ENCODE results near the gene CARD19.

CARD19 gene

DNA sequence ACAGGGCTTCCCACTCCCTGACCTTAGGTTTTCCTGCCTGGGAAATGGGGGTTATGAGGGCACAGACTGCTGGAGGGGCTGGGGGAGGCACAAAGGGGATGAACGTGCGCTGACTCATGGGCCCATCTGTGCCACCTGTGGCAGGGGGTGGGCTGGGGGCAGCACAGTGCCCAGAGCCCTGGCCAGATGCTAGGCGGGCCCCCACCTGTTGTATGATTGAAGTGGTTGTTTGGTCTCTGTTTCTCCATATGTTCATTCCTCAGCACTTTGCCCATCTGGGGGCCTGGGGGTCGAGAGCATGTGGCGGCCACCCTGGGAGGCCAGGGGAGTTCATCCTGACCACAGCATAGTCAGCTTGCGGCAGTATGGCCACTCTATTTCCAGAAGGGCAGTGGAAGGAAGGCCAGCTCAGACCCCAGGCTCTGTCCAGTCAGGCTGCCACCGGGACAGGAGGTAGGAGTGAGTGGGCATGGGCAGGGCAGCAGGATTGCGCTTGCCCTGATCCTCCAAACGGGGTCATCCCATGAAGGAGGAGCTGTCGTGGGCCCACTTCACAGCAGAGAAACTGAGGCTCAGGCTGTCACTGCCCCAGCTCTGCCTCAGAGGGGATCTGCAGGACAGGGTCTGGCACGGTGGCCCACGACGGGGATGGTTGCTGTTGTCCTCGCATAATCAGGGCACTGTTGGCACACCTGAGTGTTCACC is 38.9 kb downstream of the CARD19 start:
- TF ChIP-seq SNAI2 (CRISPR knock-in tag; IDR thresholded peaks at IDR 0.05) (no peak), OSR1 (CRISPR knock-in tag; IDR thresholded peaks at IDR 0.05) (no peak), POU6F1 (CRISPR knock-in tag; IDR thresholded peaks at IDR 0.05; ENCODE audit: borderline replicate concordance, low read depth) (no peak), ARNTL (CRISPR knock-in tag; IDR thresholded peaks at IDR 0.05; ENCODE audit: borderline replicate concordance, low read depth) (no peak)
- TF ChIP-seq, protein P1, sequence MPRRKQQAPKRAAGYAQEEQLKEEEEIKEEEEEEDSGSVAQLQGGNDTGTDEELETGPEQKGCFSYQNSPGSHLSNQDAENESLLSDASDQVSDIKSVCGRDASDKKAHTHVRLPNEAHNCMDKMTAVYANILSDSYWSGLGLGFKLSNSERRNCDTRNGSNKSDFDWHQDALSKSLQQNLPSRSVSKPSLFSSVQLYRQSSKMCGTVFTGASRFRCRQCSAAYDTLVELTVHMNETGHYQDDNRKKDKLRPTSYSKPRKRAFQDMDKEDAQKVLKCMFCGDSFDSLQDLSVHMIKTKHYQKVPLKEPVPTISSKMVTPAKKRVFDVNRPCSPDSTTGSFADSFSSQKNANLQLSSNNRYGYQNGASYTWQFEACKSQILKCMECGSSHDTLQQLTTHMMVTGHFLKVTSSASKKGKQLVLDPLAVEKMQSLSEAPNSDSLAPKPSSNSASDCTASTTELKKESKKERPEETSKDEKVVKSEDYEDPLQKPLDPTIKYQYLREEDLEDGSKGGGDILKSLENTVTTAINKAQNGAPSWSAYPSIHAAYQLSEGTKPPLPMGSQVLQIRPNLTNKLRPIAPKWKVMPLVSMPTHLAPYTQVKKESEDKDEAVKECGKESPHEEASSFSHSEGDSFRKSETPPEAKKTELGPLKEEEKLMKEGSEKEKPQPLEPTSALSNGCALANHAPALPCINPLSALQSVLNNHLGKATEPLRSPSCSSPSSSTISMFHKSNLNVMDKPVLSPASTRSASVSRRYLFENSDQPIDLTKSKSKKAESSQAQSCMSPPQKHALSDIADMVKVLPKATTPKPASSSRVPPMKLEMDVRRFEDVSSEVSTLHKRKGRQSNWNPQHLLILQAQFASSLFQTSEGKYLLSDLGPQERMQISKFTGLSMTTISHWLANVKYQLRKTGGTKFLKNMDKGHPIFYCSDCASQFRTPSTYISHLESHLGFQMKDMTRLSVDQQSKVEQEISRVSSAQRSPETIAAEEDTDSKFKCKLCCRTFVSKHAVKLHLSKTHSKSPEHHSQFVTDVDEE (CRISPR knock-in tag; IDR thresholded peaks at IDR 0.05) = no peak
- no peak for ATAC-seq

DNA sequence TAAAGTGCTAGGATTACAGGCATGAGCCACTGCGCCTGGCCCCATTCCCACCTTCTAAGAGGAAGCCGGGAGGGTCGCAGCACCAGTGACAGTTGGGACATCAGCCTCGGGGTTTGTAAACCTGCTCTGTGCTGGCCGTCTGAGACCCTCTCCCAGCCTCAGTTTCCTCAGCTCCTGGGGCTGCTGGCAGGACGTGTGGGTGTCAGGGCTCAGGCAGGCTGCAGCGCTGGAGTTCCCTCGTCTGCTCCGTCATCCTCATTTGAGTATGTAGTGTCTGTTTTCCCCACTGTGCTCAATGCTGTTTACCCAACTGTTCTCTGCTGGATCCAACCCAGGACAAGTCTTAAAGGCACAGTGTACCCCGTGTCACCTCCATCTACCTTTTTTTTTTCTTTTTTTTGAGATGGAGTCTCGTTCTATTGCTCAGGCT is 40.0 kb downstream of the CARD19 start:
- no peak for ATAC-seq

More for the DNA sequence above, 40.0 kb downstream of the CARD19 start:
- TF ChIP-seq, protein P2, sequence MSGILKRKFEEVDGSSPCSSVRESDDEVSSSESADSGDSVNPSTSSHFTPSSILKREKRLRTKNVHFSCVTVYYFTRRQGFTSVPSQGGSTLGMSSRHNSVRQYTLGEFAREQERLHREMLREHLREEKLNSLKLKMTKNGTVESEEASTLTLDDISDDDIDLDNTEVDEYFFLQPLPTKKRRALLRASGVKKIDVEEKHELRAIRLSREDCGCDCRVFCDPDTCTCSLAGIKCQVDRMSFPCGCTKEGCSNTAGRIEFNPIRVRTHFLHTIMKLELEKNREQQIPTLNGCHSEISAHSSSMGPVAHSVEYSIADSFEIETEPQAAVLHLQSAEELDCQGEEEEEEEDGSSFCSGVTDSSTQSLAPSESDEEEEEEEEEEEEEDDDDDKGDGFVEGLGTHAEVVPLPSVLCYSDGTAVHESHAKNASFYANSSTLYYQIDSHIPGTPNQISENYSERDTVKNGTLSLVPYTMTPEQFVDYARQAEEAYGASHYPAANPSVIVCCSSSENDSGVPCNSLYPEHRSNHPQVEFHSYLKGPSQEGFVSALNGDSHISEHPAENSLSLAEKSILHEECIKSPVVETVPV (CRISPR knock-in tag; IDR thresholded peaks at IDR 0.05) = no peak
- no peak for TF ChIP-seq ZFP30 (CRISPR knock-in tag; IDR thresholded peaks at IDR 0.05)
- TF ChIP-seq ZNF8 (CRISPR knock-in tag; IDR thresholded peaks at IDR 0.05) = no peak
- TF ChIP-seq ZNF70 (CRISPR knock-in tag; IDR thresholded peaks at IDR 0.05) = no peak
- no peak for TF ChIP-seq OSR1 (CRISPR knock-in tag; IDR thresholded peaks at IDR 0.05)
- TF ChIP-seq ARNTL (CRISPR knock-in tag; IDR thresholded peaks at IDR 0.05; ENCODE audit: borderline replicate concordance, low read depth) = no peak
- no peak for TF ChIP-seq ZFP3 (CRISPR knock-in tag; IDR thresholded peaks at IDR 0.05)
- no peak for TF ChIP-seq BACH2 (CRISPR knock-in tag; IDR thresholded peaks at IDR 0.05; ENCODE audit: borderline replicate concordance)
- no peak for TF ChIP-seq ESRRG (CRISPR knock-in tag; IDR thresholded peaks at IDR 0.05)
- no peak for TF ChIP-seq TOX (CRISPR knock-in tag; IDR thresholded peaks at IDR 0.05; ENCODE audit: borderline replicate concordance)
- TF ChIP-seq ZC3H10 (CRISPR knock-in tag; IDR thresholded peaks at IDR 0.05) = no peak
- TF ChIP-seq RARB (CRISPR knock-in tag; IDR thresholded peaks at IDR 0.05) = no peak
- no peak for TF ChIP-seq SNAI2 (CRISPR knock-in tag; IDR thresholded peaks at IDR 0.05)
- TF ChIP-seq CSDC2 (CRISPR knock-in tag; IDR thresholded peaks at IDR 0.05) = no peak
- TF ChIP-seq, protein P3, sequence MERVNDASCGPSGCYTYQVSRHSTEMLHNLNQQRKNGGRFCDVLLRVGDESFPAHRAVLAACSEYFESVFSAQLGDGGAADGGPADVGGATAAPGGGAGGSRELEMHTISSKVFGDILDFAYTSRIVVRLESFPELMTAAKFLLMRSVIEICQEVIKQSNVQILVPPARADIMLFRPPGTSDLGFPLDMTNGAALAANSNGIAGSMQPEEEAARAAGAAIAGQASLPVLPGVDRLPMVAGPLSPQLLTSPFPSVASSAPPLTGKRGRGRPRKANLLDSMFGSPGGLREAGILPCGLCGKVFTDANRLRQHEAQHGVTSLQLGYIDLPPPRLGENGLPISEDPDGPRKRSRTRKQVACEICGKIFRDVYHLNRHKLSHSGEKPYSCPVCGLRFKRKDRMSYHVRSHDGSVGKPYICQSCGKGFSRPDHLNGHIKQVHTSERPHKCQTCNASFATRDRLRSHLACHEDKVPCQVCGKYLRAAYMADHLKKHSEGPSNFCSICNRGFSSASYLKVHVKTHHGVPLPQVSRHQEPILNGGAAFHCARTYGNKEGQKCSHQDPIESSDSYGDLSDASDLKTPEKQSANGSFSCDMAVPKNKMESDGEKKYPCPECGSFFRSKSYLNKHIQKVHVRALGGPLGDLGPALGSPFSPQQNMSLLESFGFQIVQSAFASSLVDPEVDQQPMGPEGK (CRISPR knock-in tag; IDR thresholded peaks at IDR 0.05; ENCODE audit: borderline replicate concordance) = no peak
- no peak for TF ChIP-seq PPARA (CRISPR knock-in tag; IDR thresholded peaks at IDR 0.05; ENCODE audit: borderline replicate concordance)
- no peak for TF ChIP-seq GLIS3 (CRISPR knock-in tag; IDR thresholded peaks at IDR 0.05)
- no peak for TF ChIP-seq ZNF565 (CRISPR knock-in tag; conservative IDR thresholded peaks at IDR 0.05; ENCODE audit: low read depth)
- TF ChIP-seq POU6F1 (CRISPR knock-in tag; IDR thresholded peaks at IDR 0.05; ENCODE audit: borderline replicate concordance, low read depth) = no peak
- TF ChIP-seq, protein P4, sequence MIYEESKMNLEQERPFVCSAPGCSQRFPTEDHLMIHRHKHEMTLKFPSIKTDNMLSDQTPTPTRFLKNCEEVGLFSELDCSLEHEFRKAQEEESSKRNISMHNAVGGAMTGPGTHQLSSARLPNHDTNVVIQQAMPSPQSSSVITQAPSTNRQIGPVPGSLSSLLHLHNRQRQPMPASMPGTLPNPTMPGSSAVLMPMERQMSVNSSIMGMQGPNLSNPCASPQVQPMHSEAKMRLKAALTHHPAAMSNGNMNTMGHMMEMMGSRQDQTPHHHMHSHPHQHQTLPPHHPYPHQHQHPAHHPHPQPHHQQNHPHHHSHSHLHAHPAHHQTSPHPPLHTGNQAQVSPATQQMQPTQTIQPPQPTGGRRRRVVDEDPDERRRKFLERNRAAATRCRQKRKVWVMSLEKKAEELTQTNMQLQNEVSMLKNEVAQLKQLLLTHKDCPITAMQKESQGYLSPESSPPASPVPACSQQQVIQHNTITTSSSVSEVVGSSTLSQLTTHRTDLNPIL (CRISPR knock-in tag; IDR thresholded peaks at IDR 0.05; ENCODE audit: low read depth) = no peak

Data from SK-N-SH treated with all-trans-retinoic acid at 6 μM for 48 hours (cell line).